Measurements from ENCODE around the gene FOXD3. TPM values are rescaled to one million over a fixed set of nuclear protein-coding genes. Genes with fewer than 3 reads are reported as not detected.

FOXD3 gene
- total RNA-seq, result 1 to 10 TPM in 1 of 2 donors, under 1 TPM in 1; 0.35 to 1.0 TPM

GRCh38 chr1:63322114-63322943, at the start of gene FOXD3:
TSS of gene FOXD3 (plus strand) at chr1:63322567. CDS start at chr1:63323059, 492 bp downstream.
- Histone ChIP-seq H3K27me3 (peaks cover 98% of the 10 kb centered on the region), H3K27ac (no peak within 1 kb of the TSS), H3K36me3 (no peaks in the 10 kb centered on the region), H3K9ac (ENCODE audit: low read depth in 2 of 2, low read length in 2 of 2) (peak within 1 kb of the TSS in 1 of 2 donors; percentile 17), H3K4me1 (peaks cover 15% of the 10 kb centered on the region), H3K4me3 (peak within 1 kb of the TSS; percentile 61), H3K9me3 (no peaks in the 10 kb centered on the region)
- no peak for TF ChIP-seq CTCF (IDR thresholded peaks at IDR 0.05)
- peak; percentile 80 for DNase-seq
- intact Hi-C loops (cut with DNase I), result no loop called here

GRCh38 chr1:63272811-63273210, 49.6 kb upstream of the FOXD3 start:
- Histone ChIP-seq H3K27me3 (no peaks in the 10 kb centered on the region), H3K9ac (ENCODE audit: low read depth in 2 of 2, low read length in 2 of 2) (no peak overlapping the region), H3K4me3 (no peak overlapping the region), H3K9me3 (no peaks in the 10 kb centered on the region), H3K4me1 (no peaks in the 10 kb centered on the region), H3K36me3 (no peaks in the 10 kb centered on the region), H3K27ac (no peak overlapping the region)
- intact Hi-C loops (cut with DNase I), result no loop called here
- DNase-seq, result no peak
- no peak for TF ChIP-seq CTCF (IDR thresholded peaks at IDR 0.05)

GRCh38 chr1:63274371-63274770, 48.0 kb upstream of the FOXD3 start:
- H3K9ac ChIP-seq (ENCODE audit: low read depth in 2 of 2, low read length in 2 of 2), result no peak overlapping the region
- no peaks in the 10 kb centered on the region for H3K36me3 ChIP-seq
- no peaks in the 10 kb centered on the region for H3K9me3 ChIP-seq
- no peak for DNase-seq
- no peak overlapping the region for H3K4me3 ChIP-seq
- H3K4me1 ChIP-seq, result no peaks in the 10 kb centered on the region
- no peak overlapping the region for H3K27ac ChIP-seq
- TF ChIP-seq CTCF (IDR thresholded peaks at IDR 0.05), result no peak
- no peaks in the 10 kb centered on the region for H3K27me3 ChIP-seq
- intact Hi-C loops (cut with DNase I), result no loop called here

GRCh38 chr1:63274979-63275378, 47.4 kb upstream of the FOXD3 start:
- intact Hi-C loops (cut with DNase I), result no loop called here
- Histone ChIP-seq H3K9me3 (no peaks in the 10 kb centered on the region), H3K27me3 (no peaks in the 10 kb centered on the region), H3K4me3 (no peak overlapping the region), H3K36me3 (no peaks in the 10 kb centered on the region), H3K9ac (ENCODE audit: low read depth in 2 of 2, low read length in 2 of 2) (no peak overlapping the region), H3K27ac (no peak overlapping the region), H3K4me1 (no peaks in the 10 kb centered on the region)
- no peak for TF ChIP-seq CTCF (IDR thresholded peaks at IDR 0.05)
- no peak for DNase-seq

GRCh38 chr1:63276624-63277023, 45.7 kb upstream of the FOXD3 start:
- Histone ChIP-seq H3K4me3 (no peak overlapping the region), H3K9ac (ENCODE audit: low read depth in 2 of 2, low read length in 2 of 2) (no peak overlapping the region), H3K36me3 (no peaks in the 10 kb centered on the region), H3K9me3 (no peaks in the 10 kb centered on the region), H3K27ac (no peak overlapping the region), H3K27me3 (no peaks in the 10 kb centered on the region), H3K4me1 (no peaks in the 10 kb centered on the region)
- intact Hi-C loops (cut with DNase I), result no loop called here
- DNase-seq, result no peak
- no peak for TF ChIP-seq CTCF (IDR thresholded peaks at IDR 0.05)
